Activated CD8-positive, alpha-beta T cell treated with anti-CD3 and anti-CD28 coated beads for 36 hours (primary cell): ENCODE results near the gene UBAC2. TPM values are rescaled to one million over a fixed set of nuclear protein-coding genes. Genes with fewer than 3 reads are reported as not detected.

ENCODE experiments used
- ATAC-seq: fragments of 200-7000 bp; cut with Tn5 transposase; one replicate; pipeline ENCODE4 v1.10.0; 2021; ENCODE audit warnings: mild to moderate bottlenecking, moderate library complexity
- CTCF ChIA-PET: fragments of 350-600 bp; sonication (Branson Sonifier 250); formaldehyde crosslinking; loops from one replicate; lab custom pipeline; 2021; ENCODE audit warnings: antibody characterized with exemption; lab: Charles Lee
- POLR2A ChIA-PET: fragments of 350-600 bp; sonication (Branson Sonifier 250); formaldehyde crosslinking; loops from one replicate; lab custom pipeline; 2021; ENCODE audit warnings: antibody characterized with exemption; lab: Charles Lee
- DNase-seq: peaks from one replicate; pipeline ENCODE4 v3.0.0-alpha.2; 2020
- H3K27ac Mint-ChIP-seq: one replicate; pipeline ENCODE4 v1.8.0; 2021; ENCODE audit warnings: mild to moderate bottlenecking, mixed read lengths
- H3K27me3 Mint-ChIP-seq: one replicate; pipeline ENCODE4 v1.8.0; 2021; ENCODE audit warnings: mixed read lengths
- H3K36me3 Mint-ChIP-seq: one replicate; pipeline ENCODE4 v1.8.0; 2021; ENCODE audit warnings: low read depth, mixed read lengths
- H3K4me1 Mint-ChIP-seq: one replicate; pipeline ENCODE4 v1.8.0; 2021; ENCODE audit warnings: low read depth, mixed read lengths
- H3K4me3 Mint-ChIP-seq: one replicate; pipeline ENCODE4 v1.8.0; 2021; ENCODE audit warnings: mild to moderate bottlenecking, moderate library complexity, mixed read lengths
- H3K9me3 Mint-ChIP-seq: one replicate; pipeline ENCODE4 v1.8.0; 2021; ENCODE audit warnings: mixed read lengths
- CTCF ChIP-seq: fragments of 200-600 bp; IDR thresholded peaks from one replicate; pipeline ENCODE4 v1.8.0; 2022; ENCODE audit warnings: antibody characterized with exemption, mild to moderate bottlenecking
- intact Hi-C: fragments of 100-400 bp; cut with micrococcal nuclease; formaldehyde crosslinking; loops from one replicate; pipeline ENCODE4 v1.10.0; 2022
- total RNA-seq, 2 experiments: library from RNA; stranded (reverse); gene quantifications; one replicate each; pipeline ENCODE4 v1.2.3, GENCODE V29; 2021

The UBAC2 gene
- total RNA-seq, 2 experiments from 2014 or later, result 63.7 to 68.4 TPM

GRCh38 chr13:99305158-99305557 is 104.5 kb downstream of the UBAC2 start:
- DNase-seq, result no peak
- intact Hi-C loops, result loop anchor here (10.0 kb wide), 1 partner anchor 130 kb away; no protein-coding TSS in a partner anchor
- no peak for TF ChIP-seq CTCF
- no peak for ATAC-seq
- Mint-ChIP-seq H3K27me3 (no peaks in the 10 kb centered on the region), H3K36me3 (peaks cover 40% of the 10 kb centered on the region), H3K4me3 (peak overlapping the region; percentile 76), H3K9me3 (no peaks in the 10 kb centered on the region), H3K4me1 (peaks cover 79% of the 10 kb centered on the region), H3K27ac (peak overlapping the region; percentile 75)
- POLR2A ChIA-PET, result interaction anchor here (0.7 to 2.8 kb wide), 2 partner anchors 17 to 166 kb away, joined by 3 to 11 read pairs; no protein-coding TSS in a partner anchor
- CTCF ChIA-PET, result interaction anchor here (2.1 to 4.2 kb wide), 2 partner anchors 35 to 48 kb away, joined by 5 to 29 read pairs; no protein-coding TSS in a partner anchor

- no peaks in the 10 kb centered on the region for H3K27me3 Mint-ChIP-seq
- H3K36me3 Mint-ChIP-seq, result peaks cover 41% of the 10 kb centered on the region
- peak overlapping the region; percentile 76 for H3K4me3 Mint-ChIP-seq
- H3K4me1 Mint-ChIP-seq, result peaks cover 79% of the 10 kb centered on the region
- no peak for ATAC-seq
- ChIA-PET CTCF (interaction anchor here (1.4 to 4.2 kb wide), 5 partner anchors 8 to 52 kb away, joined by 4 to 29 read pairs (median 8); no protein-coding TSS in a partner anchor), POLR2A (interaction anchor here (0.7 to 2.8 kb wide), 5 partner anchors 17 to 166 kb away, joined by 3 to 11 read pairs (median 3); no protein-coding TSS in a partner anchor)
- H3K27ac Mint-ChIP-seq, result peak overlapping the region; percentile 93
- no peak for TF ChIP-seq CTCF
- H3K9me3 Mint-ChIP-seq, result no peaks in the 10 kb centered on the region
- no peak for DNase-seq
- intact Hi-C loops, result loop anchor here (10.0 kb wide), 1 partner anchor 129 kb away; no protein-coding TSS in a partner anchor
These were observed 104.9 kb downstream of the UBAC2 start for GRCh38 chr13:99305566-99305965.

GRCh38 chr13:99307247-99307646 is 106.6 kb downstream of the UBAC2 start, which contains the start of gene GPR183:
TSS of gene GPR183 (minus strand) at chr13:99307399. CDS start at chr13:99296145, 11,254 bp downstream.
- Mint-ChIP-seq H3K36me3 (peaks cover 46% of the 10 kb centered on the region), H3K27ac (peak within 1 kb of the TSS; percentile 93), H3K9me3 (no peaks in the 10 kb centered on the region), H3K4me3 (peak within 1 kb of the TSS; percentile 76), H3K27me3 (no peaks in the 10 kb centered on the region), H3K4me1 (peaks cover 85% of the 10 kb centered on the region)
- ATAC-seq (peak; percentile 62), DNase-seq (no peak)
- POLR2A ChIA-PET, result interaction anchor here (0.6 to 2.8 kb wide), 8 partner anchors 7 to 126 kb away, joined by 3 to 11 read pairs (median 3); no protein-coding TSS in a partner anchor
- no peak for TF ChIP-seq CTCF
- CTCF ChIA-PET, result interaction anchor here (0.7 to 4.2 kb wide), 11 partner anchors 10 to 279 kb away, joined by 3 to 29 read pairs (median 5); no protein-coding TSS in a partner anchor
- intact Hi-C loops, result loop anchor here (10.0 kb wide), 1 partner anchor 128 kb away; no protein-coding TSS in a partner anchor

- peak overlapping the region; percentile 93 for H3K27ac Mint-ChIP-seq
- ATAC-seq (peak; percentile 86), DNase-seq (peak; percentile 86)
- peaks cover 50% of the 10 kb centered on the region for H3K36me3 Mint-ChIP-seq
- H3K27me3 Mint-ChIP-seq, result no peaks in the 10 kb centered on the region
- H3K4me1 Mint-ChIP-seq, result peaks cover 85% of the 10 kb centered on the region
- no peaks in the 10 kb centered on the region for H3K9me3 Mint-ChIP-seq
- ChIA-PET POLR2A (interaction anchor here (0.7 to 2.8 kb wide), 11 partner anchors 8 to 127 kb away, joined by 3 to 11 read pairs (median 4); no protein-coding TSS in a partner anchor), CTCF (interaction anchor here (0.9 to 4.2 kb wide), 14 partner anchors 8 to 279 kb away, joined by 3 to 29 read pairs (median 5); no protein-coding TSS in a partner anchor)
- H3K4me3 Mint-ChIP-seq, result peak overlapping the region; percentile 76
- TF ChIP-seq CTCF, result no peak
- intact Hi-C loops, result loop anchor here (10.0 kb wide), 1 partner anchor 127 kb away; no protein-coding TSS in a partner anchor
These were observed 107.1 kb downstream of the UBAC2 start for GRCh38 chr13:99307648-99308339.
